Stomach (tissue), 19 donors: ENCODE results near the gene RAB28. TPM values are rescaled to one million over a fixed set of nuclear protein-coding genes. Genes with fewer than 3 reads are reported as not detected.

Experiments used
- DNase-seq, 2 donors: peaks; one replicate each; pipeline versions ENCODE4 v3.0.0 to v3.0.0-alpha.2; 2013 to 2019
- H3K27ac ChIP-seq, 5 donors: fragments of 200-600 bp in 4 of 5; sonication (generic) in 4 of 5; one replicate each; pipeline ENCODE4 v1.5.1; 2013 to 2019; ENCODE audit warnings: mild to moderate bottlenecking in 1 of 5, moderate library complexity in 1 of 5
- H3K27me3 ChIP-seq, 3 donors: fragments of 200-600 bp; sonication (generic); one replicate each; pipeline ENCODE4 v1.5.1; 2017 to 2019; ENCODE audit warnings: mixed run types in 1 of 3
- H3K36me3 ChIP-seq, 4 donors: fragments of 200-600 bp; sonication (generic); 1 replicate in 3 of 4; 2 replicates in 1 of 4; pipeline ENCODE4 v1.5.1; 2016 to 2019
- H3K4me1 ChIP-seq, 4 donors: fragments of 200-600 bp; sonication (generic); one replicate each; pipeline ENCODE4 v1.5.1; 2016 to 2019
- H3K4me3 ChIP-seq, 4 donors: fragments of 200-600 bp; sonication (generic) in 3 of 4; one replicate each; pipeline ENCODE4 v1.5.1; 2016 to 2019; ENCODE audit warnings: mild to moderate bottlenecking in 1 of 4
- H3K9me3 ChIP-seq, 4 donors: fragments of 200-600 bp; sonication (generic); one replicate each; pipeline ENCODE4 v1.5.1; 2016 to 2019
- EP300 ChIP-seq: sonication (generic); formaldehyde crosslinking; IDR thresholded peaks from one replicate; pipeline ENCODE4 v1.6.1; 2017; ENCODE audit warnings: antibody characterized with exemption
- POLR2A ChIP-seq, 4 donors: fragments of 450-650 bp; IDR thresholded peaks; one replicate each; pipeline ENCODE4 v1.6.1; 2016; ENCODE audit warnings: antibody characterized with exemption in 4 of 4, control low read depth in 2 of 4, mild to moderate bottlenecking in 1 of 4, moderate library complexity in 1 of 4
- POLR2AphosphoS5 ChIP-seq, 3 donors: sonication (generic); formaldehyde crosslinking; IDR thresholded peaks; one replicate each; pipeline ENCODE4 v1.6.1; 2016; ENCODE audit warnings: antibody characterized with exemption in 3 of 3
- WGBS, 5 donors: extraction: QIAGEN DNeasy Blood & Tissue Kit in 3 of 5; methylation state at CpG; one replicate each; pipeline versions ENCODE4 v1.1.5 to v1.1.7; 2013 to 2018; 5-methylcytosine and 5-hydroxymethylcytosine counted together
- intact Hi-C: fragments of 100-400 bp; cut with DNase I; formaldehyde crosslinking; loops from one replicate; pipeline ENCODE4 v1.15.1; 2023; ENCODE audit warnings: low total_unique reads
- long read RNA-seq, 10 donors: transcript quantifications; one replicate each; lab custom pipeline, GENCODE V29; 2026
- polyA plus RNA-seq, 3 donors: library from polyadenylated mRNA; stranded (reverse); fragments of 200-250 nt; gene quantifications; one replicate each; pipeline ENCODE4 v1.2.3, GENCODE V29; 2013
- total RNA-seq, 5 donors: library from RNA; depleted of rRNA; stranded (reverse); fragments of >200 nt; gene quantifications; one replicate each; pipeline versions ENCODE4 v1.1.0 to v1.2.3, GENCODE V29; 2014 to 2016
- TF ChIP-seq, protein P1 (sequence below), 7 experiments: fragments of 450-650 bp in 4 of 7; fragments of 200-600 bp in 3 of 7; sonication (generic) in 3 of 7; IDR thresholded peaks; one replicate each; pipeline ENCODE4 v1.5.1; 2016 to 2019; ENCODE audit warnings: antibody characterized with exemption in 7 of 7, control low read depth in 2 of 7, mild to moderate bottlenecking in 1 of 7
- donor health status: healthy with polysubstance abuse.
- donor health status: Bipolar disorder and iron deficiency.
- donor health status: healthy.

The RAB28 gene
- total RNA-seq, result 10 to 100 TPM in 3 of 5 donors, 1 to 10 TPM in 1, under 1 TPM in 1; 0.29 to 27.2 (median 18.3) TPM
- 10 to 100 TPM in 2 of 3 donors, 1 to 10 TPM in 1; 9.2 to 15.6 (median 13.8) TPM for polyA plus RNA-seq
- long read RNA-seq, donor 1, partial matches to known transcripts, result 0 of 4 reads
- long read RNA-seq, donor 1, other reads (novel, unspliced or antisense), result 0 of 4 reads
- long read RNA-seq, donor 2, transcript RAB28-202 (7 exons, 1,715 nt), result major isoform, 5 of 5 reads
- long read RNA-seq, donor 2, partial matches to known transcripts, result 0 of 5 reads
- long read RNA-seq, donor 2, other reads (novel, unspliced or antisense), result 0 of 5 reads
- long read RNA-seq, donor 3, partial matches to known transcripts, result 0 of 3 reads
- long read RNA-seq, donor 3, other reads (novel, unspliced or antisense), result 0 of 3 reads
- long read RNA-seq, donor 4, result 0 reads
- long read RNA-seq, donor 5, partial matches to known transcripts, result 0 of 2 reads
- long read RNA-seq, donor 5, other reads (novel, unspliced or antisense), result 0 of 2 reads
- long read RNA-seq, donor 6, result 0 reads
- long read RNA-seq, donor 7, transcript RAB28-202 (7 exons, 1,715 nt), result major isoform, 8 of 10 reads
- long read RNA-seq, donor 7, partial matches to known transcripts, result 0 of 10 reads
- long read RNA-seq, donor 7, other reads (novel, unspliced or antisense), result 0 of 10 reads
- long read RNA-seq, donor 8, partial matches to known transcripts, result 0 of 3 reads
- long read RNA-seq, donor 8, other reads (novel, unspliced or antisense), result 0 of 3 reads
- long read RNA-seq, donor 9, partial matches to known transcripts, result 0 of 1 reads
- long read RNA-seq, donor 9, other reads (novel, unspliced or antisense), result 0 of 1 reads
- long read RNA-seq, donor 10, partial matches to known transcripts, result 0 of 4 reads
- long read RNA-seq, donor 10, other reads (novel, unspliced or antisense), result 0 of 4 reads

- H3K27ac ChIP-seq, result peak within 1 kb of the TSS; percentile 87 to 97 (median 92)
- H3K4me1 ChIP-seq, result peaks cover 8 to 29% (median 21%) of the 10 kb centered on the region in 4 donors
- H3K36me3 ChIP-seq, result peaks cover 0 to under 1% (median 0%) of the 10 kb centered on the region in 4 donors
- peak within 1 kb of the TSS; percentile 82 to 94 (median 90) for H3K4me3 ChIP-seq
- H3K27me3 ChIP-seq, result peaks cover 0 to 6% (median 0%) of the 10 kb centered on the region in 3 donors
- H3K9me3 ChIP-seq, result no peaks in the 10 kb centered on the region
- intact Hi-C loops, result no loop called here
- DNase-seq, result peak; percentile 96 to 98
- TF ChIP-seq POLR2AphosphoS5 (IDR thresholded peaks at IDR 0.05) (peak; percentile 46 to 88 (median 54)), POLR2A (IDR thresholded peaks at IDR 0.05) (peak in 1 of 4 donors; percentile 29), EP300 (no peak)
- WGBS, 5 donors, result 0 to 1% (median 1%) methylated on average over 29 to 59 of the region's 59 CpGs
Measured at GRCh38 chr4:13484122-13484748, at the start of gene RAB28. TSS of gene RAB28 (minus strand) at chr4:13484340.

GRCh38 chr4:13531625-13531998, 47.5 kb upstream of the RAB28 start:
- WGBS, 5 donors, result 18 to 31% (median 28%) methylated on average over 8 of the region's 8 CpGs
- Histone ChIP-seq H3K9me3 (no peaks in the 10 kb centered on the region), H3K4me1 (peaks cover 0 to 49% (median 22%) of the 10 kb centered on the region in 4 donors), H3K27ac (no peak overlapping the region), H3K36me3 (no peaks in the 10 kb centered on the region), H3K27me3 (peaks cover 31 to 100% (median 98%) of the 10 kb centered on the region in 3 donors), H3K4me3 (no peak overlapping the region)
- TF ChIP-seq, protein P1, sequence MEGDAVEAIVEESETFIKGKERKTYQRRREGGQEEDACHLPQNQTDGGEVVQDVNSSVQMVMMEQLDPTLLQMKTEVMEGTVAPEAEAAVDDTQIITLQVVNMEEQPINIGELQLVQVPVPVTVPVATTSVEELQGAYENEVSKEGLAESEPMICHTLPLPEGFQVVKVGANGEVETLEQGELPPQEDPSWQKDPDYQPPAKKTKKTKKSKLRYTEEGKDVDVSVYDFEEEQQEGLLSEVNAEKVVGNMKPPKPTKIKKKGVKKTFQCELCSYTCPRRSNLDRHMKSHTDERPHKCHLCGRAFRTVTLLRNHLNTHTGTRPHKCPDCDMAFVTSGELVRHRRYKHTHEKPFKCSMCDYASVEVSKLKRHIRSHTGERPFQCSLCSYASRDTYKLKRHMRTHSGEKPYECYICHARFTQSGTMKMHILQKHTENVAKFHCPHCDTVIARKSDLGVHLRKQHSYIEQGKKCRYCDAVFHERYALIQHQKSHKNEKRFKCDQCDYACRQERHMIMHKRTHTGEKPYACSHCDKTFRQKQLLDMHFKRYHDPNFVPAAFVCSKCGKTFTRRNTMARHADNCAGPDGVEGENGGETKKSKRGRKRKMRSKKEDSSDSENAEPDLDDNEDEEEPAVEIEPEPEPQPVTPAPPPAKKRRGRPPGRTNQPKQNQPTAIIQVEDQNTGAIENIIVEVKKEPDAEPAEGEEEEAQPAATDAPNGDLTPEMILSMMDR (IDR thresholded peaks at IDR 0.05), result no peak
- TF ChIP-seq POLR2A (IDR thresholded peaks at IDR 0.05) (no peak), EP300 (no peak), POLR2AphosphoS5 (IDR thresholded peaks at IDR 0.05) (no peak)
- intact Hi-C loops, result no loop called here
- DNase-seq, result no peak

- 5 to 12% (median 8%) methylated on average over 32 to 35 of the region's 35 CpGs for WGBS, 5 donors
- intact Hi-C loops, result no loop called here
Measured at GRCh38 chr4:13530823-13531624, 46.9 kb upstream of the RAB28 start.

DNA sequence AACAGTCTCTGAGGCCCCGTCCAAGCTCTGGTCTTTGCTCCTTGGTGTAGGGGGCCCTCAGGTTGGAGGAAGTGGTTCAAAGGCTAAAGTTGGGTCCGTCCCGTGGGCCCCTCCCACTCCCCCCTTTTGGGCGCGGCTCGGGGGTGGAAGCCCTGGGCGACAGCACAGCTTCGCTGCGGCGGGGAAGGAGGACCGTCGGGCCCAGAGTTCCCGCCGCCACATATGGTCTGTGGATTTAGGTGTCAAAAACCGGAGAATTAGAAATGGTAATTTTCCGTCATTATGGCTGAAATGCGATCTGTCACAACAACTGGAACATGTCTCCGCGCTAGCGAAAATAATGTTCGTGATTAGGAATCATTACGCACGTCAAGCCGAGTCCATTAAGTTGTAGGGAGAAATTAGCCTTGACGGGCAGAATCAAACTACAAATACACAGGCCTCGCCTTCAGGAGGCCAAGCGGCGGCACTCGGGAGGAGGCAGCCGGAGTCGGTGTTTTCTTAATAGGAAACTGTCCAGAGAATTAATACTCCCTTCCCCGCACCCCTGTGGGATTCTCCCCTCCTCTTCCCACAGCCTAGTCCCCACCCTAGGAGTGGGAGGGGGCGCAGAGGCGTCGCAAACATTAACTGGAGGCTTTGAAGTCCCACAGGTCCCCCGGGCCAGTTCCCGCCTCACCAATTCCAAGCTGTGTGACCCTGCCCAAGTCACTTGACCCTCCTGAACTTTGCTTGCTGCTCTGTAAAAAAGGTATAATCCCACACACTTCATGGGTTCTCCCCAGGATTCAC, 45.2 kb upstream of the RAB28 start:
- peaks cover 32 to 100% (median 99%) of the 10 kb centered on the region in 3 donors for H3K27me3 ChIP-seq
- DNase-seq, result no peak

More at GRCh38 chr4:13530823-13531624, 46.9 kb upstream of the RAB28 start:
- H3K36me3 ChIP-seq, result no peaks in the 10 kb centered on the region
- no peak overlapping the region for H3K4me3 ChIP-seq
- H3K4me1 ChIP-seq, result peaks cover 0 to 46% (median 21%) of the 10 kb centered on the region in 4 donors
- TF ChIP-seq POLR2AphosphoS5 (IDR thresholded peaks at IDR 0.05) (no peak), POLR2A (IDR thresholded peaks at IDR 0.05) (no peak), EP300 (no peak)
- H3K9me3 ChIP-seq, result no peaks in the 10 kb centered on the region
- no peak for DNase-seq
- peaks cover 29 to 100% (median 98%) of the 10 kb centered on the region in 3 donors for H3K27me3 ChIP-seq
- no peak overlapping the region for H3K27ac ChIP-seq

More for the DNA sequence above, 45.2 kb upstream of the RAB28 start:
- 7 to 14% (median 11%) methylated on average over 30 to 37 of the region's 37 CpGs for WGBS, 5 donors
- TF ChIP-seq POLR2A (IDR thresholded peaks at IDR 0.05) (no peak), POLR2AphosphoS5 (IDR thresholded peaks at IDR 0.05) (no peak), EP300 (no peak)
- TF ChIP-seq, protein P1 (IDR thresholded peaks at IDR 0.05), result no peak
- Histone ChIP-seq H3K27ac (no peak overlapping the region), H3K36me3 (no peaks in the 10 kb centered on the region), H3K4me1 (peaks cover 0 to 39% (median 16%) of the 10 kb centered on the region in 4 donors), H3K4me3 (no peak overlapping the region), H3K9me3 (peaks cover 7 to 11% (median 8%) of the 10 kb centered on the region in 4 donors)
- intact Hi-C loops, result no loop called here
